GM12875 (cell line): ENCODE measurements around the gene MAPK8IP3.
"Not testable (repeated sequence)": the region's sequence is repeated elsewhere in the genome, so short reads cannot be mapped to it uniquely, and the experiment has no call there.

Source experiments
- H3K4me3 ChIP-seq: one replicate; pipeline ENCODE4 v1.5.1; 2011; ENCODE audit warnings: low read depth, low read length, control low read depth
- CTCF ChIP-seq: IDR thresholded peaks from 2 replicates; pipeline ENCODE4 v1.5.1; 2011; ENCODE audit warnings: low read depth, mild to moderate bottlenecking, control low read depth, inconsistent platforms, low read length, moderate library complexity, borderline replicate concordance; ENCODE audit not compliant: insufficient read depth

MAPK8IP3 gene

GRCh38 chr16:1794908-1795666 lies 89.1 kb downstream of the MAPK8IP3 start:
- no peak for TF ChIP-seq CTCF
- no peak overlapping the region for H3K4me3 ChIP-seq

- not testable (repeated sequence) for H3K4me3 ChIP-seq
Observed at GRCh38 chr16:1799263-1799662, 93.3 kb downstream of the MAPK8IP3 start.

GRCh38 chr16:1800701-1801100 lies 94.7 kb downstream of the MAPK8IP3 start:
- H3K4me3 ChIP-seq, result no peak overlapping the region
- no peak for TF ChIP-seq CTCF

- no peak for TF ChIP-seq CTCF
Observed at GRCh38 chr16:1807626-1808025, 101.6 kb downstream of the MAPK8IP3 start.

GRCh38 chr16:1808691-1809090 lies 102.7 kb downstream of the MAPK8IP3 start:
- H3K4me3 ChIP-seq, result no peak overlapping the region
- no peak for TF ChIP-seq CTCF

More at GRCh38 chr16:1807626-1808025, 101.6 kb downstream of the MAPK8IP3 start:
- no peak overlapping the region for H3K4me3 ChIP-seq

GRCh38 chr16:1809281-1809801 lies 103.3 kb downstream of the MAPK8IP3 start:
- no peak for TF ChIP-seq CTCF
- H3K4me3 ChIP-seq, result no peak overlapping the region

- no peak overlapping the region for H3K4me3 ChIP-seq
- TF ChIP-seq CTCF, result no peak
Observed at GRCh38 chr16:1810106-1810505, 104.1 kb downstream of the MAPK8IP3 start.

GRCh38 chr16:1810536-1810935 lies 104.5 kb downstream of the MAPK8IP3 start:
- H3K4me3 ChIP-seq, result no peak overlapping the region
- no peak for TF ChIP-seq CTCF
